GM10847 (cell line): ENCODE data around the gene DLX3.

Experiments used
- POLR2A ChIP-seq: IDR thresholded peaks from 2 replicates; pipeline ENCODE4 v1.6.1; 2011; ENCODE audit not compliant: insufficient read length; ENCODE audit errors: extremely low read depth

Gene DLX3

GRCh38 chr17:49964303-49964768 is 30.7 kb downstream of the DLX3 start:
- no peak for TF ChIP-seq POLR2A

- TF ChIP-seq POLR2A = no peak
Measured at GRCh38 chr17:49963626-49964302, 31.3 kb downstream of the DLX3 start.

DNA sequence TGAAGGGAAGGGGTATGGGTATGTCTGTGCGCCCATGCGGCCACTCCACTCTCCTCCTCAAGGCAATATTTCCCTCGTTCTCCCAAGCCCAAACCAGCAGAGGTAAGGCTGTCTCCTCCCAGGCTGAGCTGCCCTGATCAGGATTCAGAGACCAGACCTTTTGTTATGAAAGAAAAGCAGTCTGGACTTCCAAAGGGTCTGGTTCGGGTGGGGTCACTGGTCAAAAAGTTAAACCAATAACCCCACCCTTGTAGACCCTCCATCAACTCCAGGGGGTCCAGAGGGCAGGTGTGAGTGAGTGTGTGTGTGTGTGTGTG is 31.8 kb downstream of the DLX3 start:
- no peak for TF ChIP-seq POLR2A

GRCh38 chr17:49962599-49963308 is 32.3 kb downstream of the DLX3 start:
- no peak for TF ChIP-seq POLR2A

- no peak for TF ChIP-seq POLR2A
Measured at GRCh38 chr17:49959183-49959935, 35.7 kb downstream of the DLX3 start.

- TF ChIP-seq POLR2A = no peak
Measured at GRCh38 chr17:49958723-49959122, 36.3 kb downstream of the DLX3 start.

- no peak for TF ChIP-seq POLR2A
Measured at GRCh38 chr17:49957350-49957749, 37.7 kb downstream of the DLX3 start.

DNA sequence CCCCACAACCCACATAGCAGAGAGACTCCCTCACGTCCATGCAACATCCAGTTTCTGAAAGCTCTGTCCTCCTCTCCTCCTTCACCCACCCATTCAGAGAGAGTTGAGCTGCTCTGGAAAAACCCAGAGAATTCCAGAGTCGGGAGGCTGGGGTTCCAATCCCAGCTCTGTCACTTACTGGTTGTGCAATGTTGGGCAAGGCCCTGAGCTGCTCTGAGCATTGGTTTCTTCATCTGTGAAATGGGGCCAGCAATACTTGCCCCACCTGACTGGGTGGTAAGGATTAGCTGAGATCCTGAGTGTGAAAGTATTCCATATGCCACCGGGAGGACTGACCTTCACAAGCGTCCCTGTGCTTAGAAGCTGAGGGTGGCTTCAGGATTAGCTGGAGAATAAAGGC is 38.2 kb downstream of the DLX3 start:
- no peak for TF ChIP-seq POLR2A

GRCh38 chr17:49955157-49955556 is 39.9 kb downstream of the DLX3 start:
- no peak for TF ChIP-seq POLR2A

GRCh38 chr17:49952912-49953497 is 42.0 kb downstream of the DLX3 start:
- no peak for TF ChIP-seq POLR2A

GRCh38 chr17:49952209-49952911 is 42.7 kb downstream of the DLX3 start:
- TF ChIP-seq POLR2A = no peak

DNA sequence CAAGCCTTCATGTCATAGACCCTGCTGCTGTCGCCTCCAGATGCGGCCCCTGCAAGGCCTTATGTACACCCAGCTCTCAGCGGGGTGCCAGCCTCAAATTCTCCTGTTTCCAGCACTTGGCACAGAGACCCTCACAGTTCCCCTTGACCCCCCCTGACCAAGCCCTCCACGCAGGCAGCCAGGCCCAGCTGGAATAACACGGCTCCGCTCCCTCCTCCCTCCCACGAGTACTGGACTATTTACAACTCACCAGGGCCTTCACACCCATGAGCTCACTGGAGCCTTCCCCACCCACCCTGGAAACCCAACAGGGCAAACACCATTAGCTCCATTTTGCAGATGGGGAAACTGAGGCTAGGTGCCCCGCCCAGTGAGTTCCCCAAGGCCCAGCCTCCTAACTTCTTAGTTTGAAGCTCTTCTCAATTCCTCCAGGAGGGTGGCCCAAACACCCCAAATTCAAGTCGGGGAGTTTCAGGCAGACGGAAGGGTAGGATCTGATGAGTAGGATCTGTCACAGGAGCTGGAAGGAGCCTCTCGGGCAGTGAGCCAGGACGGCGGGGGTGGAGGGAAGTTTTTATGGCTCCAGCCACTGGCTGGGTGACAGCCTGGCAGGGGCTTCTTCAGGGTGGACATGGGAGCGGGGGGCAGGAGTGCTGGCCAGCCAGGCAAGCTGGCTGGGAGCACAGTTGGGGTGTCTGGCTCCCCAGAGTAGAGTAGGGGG is 43.5 kb downstream of the DLX3 start:
- TF ChIP-seq POLR2A = no peak

- TF ChIP-seq POLR2A = no peak
Measured at GRCh38 chr17:49949634-49950033, 45.4 kb downstream of the DLX3 start.

DNA sequence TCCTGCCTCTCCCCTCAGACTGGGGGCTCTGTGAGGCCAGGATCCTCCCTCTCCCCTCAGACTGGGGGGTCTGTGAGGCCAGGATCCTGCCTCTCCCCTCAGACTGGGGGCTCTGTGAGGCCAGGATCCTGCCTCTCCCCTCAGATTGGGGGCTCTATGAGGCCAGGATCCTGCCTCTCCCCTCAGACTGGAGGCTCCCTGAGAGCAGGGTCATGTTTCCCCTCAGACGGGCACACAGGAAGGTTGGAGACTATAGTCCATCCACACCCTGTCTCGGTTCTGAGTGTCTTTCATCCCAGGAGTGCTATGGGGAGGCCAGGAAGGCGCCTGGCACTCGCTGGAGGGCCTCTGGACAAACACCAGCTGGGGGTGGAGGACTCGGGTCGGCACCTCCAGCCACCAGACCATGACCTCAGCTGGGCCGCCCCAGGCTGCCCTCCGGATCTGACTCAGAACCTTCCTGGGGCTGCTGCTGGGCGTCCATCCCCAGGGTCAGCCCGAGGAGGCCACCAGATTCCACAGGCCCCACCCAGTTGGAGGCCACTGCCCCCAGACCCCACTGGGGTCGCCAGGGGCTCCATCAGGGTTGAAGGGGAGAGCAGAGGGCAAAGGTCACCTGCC is 48.0 kb downstream of the DLX3 start:
- no peak for TF ChIP-seq POLR2A
